ENCODE results near the gene ARHGEF40. TPM values are rescaled to one million over a fixed set of nuclear protein-coding genes. Genes with fewer than 3 reads are reported as not detected.

Gene ARHGEF40
- total and polyA plus RNA-seq, 10 of the 15 experiments (the other 5 are each of a cell fraction or from before 2014, with no cell fraction given), result 0.03 to 0.31 (median 0.08) TPM; not detected in 2

DNA sequence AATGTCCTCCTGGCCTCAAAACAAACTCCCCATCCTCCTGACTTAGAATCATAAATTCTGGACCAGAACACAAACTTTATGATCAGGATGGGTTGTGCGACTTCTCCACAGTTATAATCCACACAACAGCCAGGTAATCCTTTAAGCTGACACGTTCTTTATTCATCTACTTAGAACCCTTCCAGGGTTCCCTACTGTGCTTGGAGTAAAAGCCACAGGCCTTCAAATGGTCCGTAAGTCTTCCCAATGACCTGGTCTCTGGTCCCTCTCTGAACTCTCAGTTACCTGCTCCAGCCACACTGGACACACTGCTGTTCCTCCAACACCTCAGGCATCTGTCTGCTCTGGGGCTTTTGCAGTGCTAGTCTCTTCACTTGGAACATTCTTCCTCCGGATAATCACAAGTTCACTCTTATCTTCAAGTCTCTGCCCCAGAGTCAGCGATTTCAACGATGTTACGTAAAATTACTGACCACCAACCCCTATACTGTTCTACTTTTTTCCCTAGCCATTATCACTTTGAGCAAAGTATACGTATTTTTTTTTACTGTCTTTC lies 29.7 kb upstream of the ARHGEF40 start:
- Histone ChIP-seq H3K27ac (ENCODE audit: control insufficient read depth, insufficient read depth) (no peak overlapping the region), H2AFZ (ENCODE audit: control insufficient read depth, low read depth, low read length) (no peak overlapping the region), H4K20me1 (ENCODE audit: control insufficient read depth, insufficient read depth) (no peaks in the 10 kb centered on the region), H3K4me2 (ENCODE audit: control insufficient read depth, insufficient read depth) (no peak overlapping the region), H3K4me1 (ENCODE audit: control insufficient read depth, insufficient read depth, low read length) (peaks cover 5% of the 10 kb centered on the region), H3K4me3 (no peak overlapping the region), H3K9ac (ENCODE audit: control insufficient read depth, insufficient read depth, low read length) (no peak overlapping the region), H3K9me3 (replicated peaks; ENCODE audit: control insufficient read depth, insufficient read depth, low read length) (no peaks in the 10 kb centered on the region), H3K79me2 (ENCODE audit: control insufficient read depth, insufficient read depth, low read length) (no peaks in the 10 kb centered on the region), H3K27me3 (replicated peaks in 1 of 2; ENCODE audit: control insufficient read depth in 2 of 2, insufficient read depth in 2 of 2, low read length in 1 of 2) (peaks cover 0 to 11% of the 10 kb centered on the region in 2 experiments; a peak in 3 of 4 replicates), H3K36me3 (ENCODE audit: control insufficient read depth in 2 of 2, insufficient read depth in 2 of 2, low read length in 1 of 2) (no peaks in the 10 kb centered on the region)
- FAIRE-seq (peak; percentile 23), DNase-seq (ENCODE audit: low read depth, low spot score) (no peak), ATAC-seq (no peak)
- ChIA-PET POLR2A (interaction anchor here (0.6 to 0.8 kb wide), 2 partner anchors 26 to 274 kb away, joined by 3 read pairs; no protein-coding TSS in a partner anchor), SMC1A (ENCODE audit: uncharacterized antibody, unreplicated experiment) (interaction anchor here (1.2 to 3.8 kb wide), 4 partner anchors 21 to 69 kb away, joined by 3 to 36 read pairs (median 4); no protein-coding TSS in a partner anchor), RAD21 (ENCODE audit: unreplicated experiment) (interaction anchor here (0.6 to 3.5 kb wide), 6 partner anchors 26 to 64 kb away, joined by 3 to 24 read pairs (median 4); no protein-coding TSS in a partner anchor), CTCF (interaction anchor here (0.8 to 4.3 kb wide), 11 partner anchors 9 to 70 kb away, joined by 3 to 57 read pairs (median 4); no protein-coding TSS in a partner anchor)
- in situ Hi-C loops (cut with MboI), result no loop called here
- intact Hi-C loops (cut with micrococcal nuclease; ENCODE audit: unreplicated experiment), result loop anchor here (1.0 kb wide), 1 partner anchor 26 kb away; no protein-coding TSS in a partner anchor
- no TSS peak for BruUV-seq (replicated peaks)
- WGBS (ENCODE audit: insufficient coverage, insufficient replicate concordance, low lambda C conversion rate, missing lambda C conversion rate), result 34% methylated on average over 8 of the region's 8 CpGs
- TF ChIP-seq MXI1 (IDR thresholded peaks at IDR 0.05; ENCODE audit: low read depth, low read length), result no peak
- no peak for TF ChIP-seq ZNF217 (IDR thresholded peaks at IDR 0.05)
- no peak for TF ChIP-seq STAT1 (conservative IDR thresholded peaks at IDR 0.05)
- no peak for TF ChIP-seq ZNF622 (IDR thresholded peaks at IDR 0.05)
- no peak for TF ChIP-seq PML (IDR thresholded peaks at IDR 0.05; ENCODE audit: low read length)
- TF ChIP-seq RFX5 (IDR thresholded peaks at IDR 0.05; ENCODE audit: low read depth, low read length), result no peak
- no peak for TF ChIP-seq RAD51 (IDR thresholded peaks at IDR 0.05)
- TF ChIP-seq CHD4 (IDR thresholded peaks at IDR 0.05), result no peak
- TF ChIP-seq, protein P1, sequence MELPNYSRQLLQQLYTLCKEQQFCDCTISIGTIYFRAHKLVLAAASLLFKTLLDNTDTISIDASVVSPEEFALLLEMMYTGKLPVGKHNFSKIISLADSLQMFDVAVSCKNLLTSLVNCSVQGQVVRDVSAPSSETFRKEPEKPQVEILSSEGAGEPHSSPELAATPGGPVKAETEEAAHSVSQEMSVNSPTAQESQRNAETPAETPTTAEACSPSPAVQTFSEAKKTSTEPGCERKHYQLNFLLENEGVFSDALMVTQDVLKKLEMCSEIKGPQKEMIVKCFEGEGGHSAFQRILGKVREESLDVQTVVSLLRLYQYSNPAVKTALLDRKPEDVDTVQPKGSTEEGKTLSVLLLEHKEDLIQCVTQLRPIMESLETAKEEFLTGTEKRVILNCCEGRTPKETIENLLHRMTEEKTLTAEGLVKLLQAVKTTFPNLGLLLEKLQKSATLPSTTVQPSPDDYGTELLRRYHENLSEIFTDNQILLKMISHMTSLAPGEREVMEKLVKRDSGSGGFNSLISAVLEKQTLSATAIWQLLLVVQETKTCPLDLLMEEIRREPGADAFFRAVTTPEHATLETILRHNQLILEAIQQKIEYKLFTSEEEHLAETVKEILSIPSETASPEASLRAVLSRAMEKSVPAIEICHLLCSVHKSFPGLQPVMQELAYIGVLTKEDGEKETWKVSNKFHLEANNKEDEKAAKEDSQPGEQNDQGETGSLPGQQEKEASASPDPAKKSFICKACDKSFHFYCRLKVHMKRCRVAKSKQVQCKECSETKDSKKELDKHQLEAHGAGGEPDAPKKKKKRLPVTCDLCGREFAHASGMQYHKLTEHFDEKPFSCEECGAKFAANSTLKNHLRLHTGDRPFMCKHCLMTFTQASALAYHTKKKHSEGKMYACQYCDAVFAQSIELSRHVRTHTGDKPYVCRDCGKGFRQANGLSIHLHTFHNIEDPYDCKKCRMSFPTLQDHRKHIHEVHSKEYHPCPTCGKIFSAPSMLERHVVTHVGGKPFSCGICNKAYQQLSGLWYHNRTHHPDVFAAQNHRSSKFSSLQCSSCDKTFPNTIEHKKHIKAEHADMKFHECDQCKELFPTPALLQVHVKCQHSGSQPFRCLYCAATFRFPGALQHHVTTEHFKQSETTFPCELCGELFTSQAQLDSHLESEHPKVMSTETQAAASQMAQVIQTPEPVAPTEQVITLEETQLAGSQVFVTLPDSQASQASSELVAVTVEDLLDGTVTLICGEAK (IDR thresholded peaks at IDR 0.05; ENCODE audit: borderline replicate concordance), result no peak
- no peak for TF ChIP-seq ETV6 (conservative IDR thresholded peaks at IDR 0.05 in 1 of 2, IDR thresholded peaks at IDR 0.05 in 1 of 2; ENCODE audit: borderline replicate concordance in 1 of 2, low read depth in 1 of 2)
- no peak for TF ChIP-seq IRF3 (IDR thresholded peaks at IDR 0.05)
- no peak for TF ChIP-seq SUPT20H (IDR thresholded peaks at IDR 0.05; ENCODE audit: borderline replicate concordance, control insufficient read depth, low read depth, low read length)
- no peak for TF ChIP-seq EP300 (IDR thresholded peaks at IDR 0.05; ENCODE audit: borderline replicate concordance in 1 of 2, control insufficient read depth in 1 of 2, low read depth in 2 of 2, low read length in 2 of 2)
- TF ChIP-seq TCF7 (IDR thresholded peaks at IDR 0.05; ENCODE audit: borderline replicate concordance), result no peak
- no peak for TF ChIP-seq TARDBP (IDR thresholded peaks at IDR 0.05; ENCODE audit: borderline replicate concordance)
- no peak for TF ChIP-seq SIX5 (IDR thresholded peaks at IDR 0.05; ENCODE audit: low read depth, low read length, severe bottlenecking)
- no peak for TF ChIP-seq IRF4 (IDR thresholded peaks at IDR 0.05; ENCODE audit: low read depth, low read length)
- TF ChIP-seq SMAD5 (IDR thresholded peaks at IDR 0.05; ENCODE audit: low read depth), result no peak
- TF ChIP-seq HDAC6 (IDR thresholded peaks at IDR 0.05; ENCODE audit: unreplicated experiment), result no peak

Measured in GM12878 (cell line).